ENCODE measurements around the gene HHIPL1.

Gene HHIPL1

GRCh38 chr14:99599393-99599792 is 45.5 kb upstream of the HHIPL1 start:
- no peak overlapping the region for H3K4me3 ChIP-seq (ENCODE audit: low read depth, low read length)
- no peak for TF ChIP-seq CTCF (IDR thresholded peaks at IDR 0.05; ENCODE audit: borderline replicate concordance, insufficient read depth, low read depth, low read length)

GRCh38 chr14:99600232-99600888 is 44.6 kb upstream of the HHIPL1 start:
- TF ChIP-seq CTCF (IDR thresholded peaks at IDR 0.05; ENCODE audit: borderline replicate concordance, insufficient read depth, low read depth, low read length) = no peak
- H3K4me3 ChIP-seq (ENCODE audit: low read depth, low read length) = no peak overlapping the region

- H3K4me3 ChIP-seq (ENCODE audit: low read depth, low read length) = no peak overlapping the region
- TF ChIP-seq CTCF (IDR thresholded peaks at IDR 0.05; ENCODE audit: borderline replicate concordance, insufficient read depth, low read depth, low read length) = no peak
These were observed 43.5 kb upstream of the HHIPL1 start for GRCh38 chr14:99601361-99601831.

- TF ChIP-seq CTCF (IDR thresholded peaks at IDR 0.05; ENCODE audit: borderline replicate concordance, insufficient read depth, low read depth, low read length) = no peak
- no peak overlapping the region for H3K4me3 ChIP-seq (ENCODE audit: low read depth, low read length)
These were observed 42.7 kb upstream of the HHIPL1 start for GRCh38 chr14:99602054-99602787.

GRCh38 chr14:99602788-99603415 is 42.0 kb upstream of the HHIPL1 start:
- no peak overlapping the region for H3K4me3 ChIP-seq (ENCODE audit: low read depth, low read length)
- TF ChIP-seq CTCF (IDR thresholded peaks at IDR 0.05; ENCODE audit: borderline replicate concordance, insufficient read depth, low read depth, low read length) = no peak

GRCh38 chr14:99603471-99604277 is 41.3 kb upstream of the HHIPL1 start, which contains the start of gene CCDC85C:
Gene CCDC85C (minus strand): TSS chr14:99604207. CDS start chr14:99603959, 248 bp downstream.
- peak within 1 kb of the TSS; percentile 48 for H3K4me3 ChIP-seq (ENCODE audit: low read depth, low read length)
- TF ChIP-seq CTCF (IDR thresholded peaks at IDR 0.05; ENCODE audit: borderline replicate concordance, insufficient read depth, low read depth, low read length) = no peak

Measured in GM12875 (cell line).